Measurements from ENCODE around the gene BHLHE41.

The BHLHE41 gene

DNA sequence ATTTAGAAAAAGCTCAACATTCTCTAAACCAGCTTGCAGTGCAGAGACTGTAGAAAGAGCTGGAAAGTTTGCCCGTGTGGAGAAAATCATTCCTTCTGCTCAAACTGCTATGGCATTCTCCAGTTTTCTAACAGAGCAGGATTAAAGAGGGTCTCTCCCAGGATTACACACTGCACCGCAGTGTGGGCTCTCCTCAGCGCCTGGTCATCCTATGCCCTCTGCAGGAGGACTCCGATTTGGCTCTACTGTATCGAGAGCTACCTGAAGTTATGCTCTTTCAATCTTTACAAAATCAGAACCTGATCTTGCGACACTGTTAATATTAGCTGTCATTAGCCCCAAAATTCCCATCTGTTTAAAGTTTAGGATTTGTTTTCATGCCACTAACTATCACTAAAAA lies 33.0 kb downstream of the BHLHE41 start:
- H3K9me3 Mint-ChIP-seq = no peaks in the 10 kb centered on the region
- H3K36me3 Mint-ChIP-seq (ENCODE audit: low read depth) = no peaks in the 10 kb centered on the region
- H3K4me1 Mint-ChIP-seq (ENCODE audit: low read depth) = peaks cover 6% of the 10 kb centered on the region
- H3K4me3 Mint-ChIP-seq = no peak overlapping the region
- peaks cover 4% of the 10 kb centered on the region for H3K27me3 Mint-ChIP-seq (ENCODE audit: low read depth)
- no peak overlapping the region for H3K27ac Mint-ChIP-seq

DNA sequence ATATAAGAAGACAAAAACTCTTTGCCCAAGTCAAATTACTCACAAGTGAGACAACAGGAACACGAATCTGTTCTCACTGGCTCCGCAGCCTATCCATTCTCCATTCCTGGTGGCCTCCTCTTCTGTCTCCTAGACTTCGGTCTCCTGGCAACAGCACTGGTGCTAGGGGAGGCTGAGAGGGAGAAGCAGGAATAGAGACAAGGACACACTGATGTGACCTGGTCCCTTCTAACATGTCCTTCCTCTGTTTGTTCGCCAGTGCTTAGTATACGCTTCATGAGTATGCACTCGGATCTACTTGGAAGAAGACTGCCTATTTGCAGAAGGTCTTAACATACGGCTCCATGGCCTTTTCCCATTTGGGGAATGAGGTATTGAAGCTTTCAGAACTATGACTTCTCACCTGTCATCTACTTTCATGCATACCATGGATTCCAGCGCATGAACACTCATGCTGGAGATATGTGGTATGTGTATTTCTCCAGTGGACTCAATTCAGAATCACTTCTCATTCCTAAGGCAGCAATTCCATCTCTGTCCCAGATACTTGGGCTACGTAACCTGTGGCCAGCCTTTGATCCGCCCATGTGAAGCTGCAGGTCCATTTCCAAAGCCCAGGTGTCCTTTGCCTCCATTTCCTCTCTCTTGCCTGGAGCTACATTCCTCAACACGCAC lies 33.9 kb downstream of the BHLHE41 start:
- H3K4me1 Mint-ChIP-seq (ENCODE audit: low read depth) = peaks cover 6% of the 10 kb centered on the region
- H3K36me3 Mint-ChIP-seq (ENCODE audit: low read depth) = no peaks in the 10 kb centered on the region
- H3K9me3 Mint-ChIP-seq = no peaks in the 10 kb centered on the region
- no peak overlapping the region for H3K4me3 Mint-ChIP-seq
- peaks cover 4% of the 10 kb centered on the region for H3K27me3 Mint-ChIP-seq (ENCODE audit: low read depth)
- no peak overlapping the region for H3K27ac Mint-ChIP-seq

DNA sequence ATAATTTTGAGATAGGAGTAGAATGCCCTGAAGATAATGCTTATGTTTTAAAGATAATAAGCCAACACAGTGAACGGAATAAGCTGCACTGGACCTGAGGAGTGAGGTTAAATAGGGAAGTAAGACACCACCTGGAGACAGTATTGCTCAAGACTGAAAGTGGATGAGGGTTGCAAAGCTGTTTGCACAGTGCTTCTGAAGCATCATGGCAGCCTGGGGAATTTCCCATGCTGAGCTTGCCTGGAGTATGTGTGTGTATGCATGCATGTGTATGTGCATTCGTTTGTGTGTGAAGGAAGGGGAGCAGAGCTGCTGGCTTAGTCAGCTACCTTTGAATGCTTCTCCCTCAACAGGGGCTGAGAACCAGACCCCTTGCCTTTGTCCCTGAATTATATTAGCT lies 35.8 kb downstream of the BHLHE41 start:
- no peaks in the 10 kb centered on the region for H3K27me3 Mint-ChIP-seq (ENCODE audit: low read depth)
- H3K4me3 Mint-ChIP-seq = no peak overlapping the region
- no peak overlapping the region for H3K27ac Mint-ChIP-seq
- H3K36me3 Mint-ChIP-seq (ENCODE audit: low read depth) = no peaks in the 10 kb centered on the region
- peaks cover 6% of the 10 kb centered on the region for H3K4me1 Mint-ChIP-seq (ENCODE audit: low read depth)
- peaks cover 4% of the 10 kb centered on the region for H3K9me3 Mint-ChIP-seq

DNA sequence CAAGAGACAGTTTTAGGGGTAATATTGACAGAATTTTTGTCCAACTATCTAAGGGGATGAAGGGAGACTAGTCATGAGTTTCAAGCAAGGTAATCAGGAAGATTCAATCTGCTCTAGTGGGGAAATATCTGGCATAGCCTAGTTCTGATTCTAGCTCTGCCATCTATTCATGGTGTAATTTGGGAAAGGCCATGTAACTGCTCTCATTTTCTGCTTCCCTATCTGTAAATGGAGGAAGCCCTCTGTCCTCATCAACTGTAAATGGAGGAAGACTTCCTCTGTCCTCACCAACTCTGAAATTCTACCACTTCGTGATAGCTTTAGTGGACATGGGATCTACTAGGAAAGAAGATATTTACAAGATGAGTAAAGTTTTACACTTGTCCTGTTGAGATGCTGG lies 37.9 kb downstream of the BHLHE41 start:
- no peak overlapping the region for H3K4me3 Mint-ChIP-seq
- H3K36me3 Mint-ChIP-seq (ENCODE audit: low read depth) = no peaks in the 10 kb centered on the region
- peaks cover 6% of the 10 kb centered on the region for H3K4me1 Mint-ChIP-seq (ENCODE audit: low read depth)
- no peaks in the 10 kb centered on the region for H3K27me3 Mint-ChIP-seq (ENCODE audit: low read depth)
- H3K9me3 Mint-ChIP-seq = peaks cover 4% of the 10 kb centered on the region
- no peak overlapping the region for H3K27ac Mint-ChIP-seq

DNA sequence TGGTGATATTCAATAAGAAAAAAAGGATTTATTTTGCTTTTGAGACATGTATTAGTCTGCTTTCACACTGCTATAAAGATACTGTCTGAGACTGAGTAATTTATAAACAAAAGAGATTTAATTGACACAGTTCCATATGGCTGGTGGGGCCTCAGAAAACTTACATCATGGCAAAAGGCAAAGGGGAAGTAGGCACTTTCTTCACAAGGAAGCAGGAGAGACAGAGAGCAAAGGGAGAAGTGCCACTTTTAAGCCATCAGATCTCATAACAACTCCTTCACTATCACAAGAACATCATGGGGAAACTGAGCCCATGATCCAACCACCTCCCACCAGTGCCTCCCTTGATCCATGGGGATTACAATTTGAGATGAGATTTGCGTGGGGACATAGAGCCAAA lies 43.9 kb downstream of the BHLHE41 start:
- peaks cover 4% of the 10 kb centered on the region for H3K9me3 Mint-ChIP-seq
- H3K4me1 Mint-ChIP-seq (ENCODE audit: low read depth) = no peaks in the 10 kb centered on the region
- H3K36me3 Mint-ChIP-seq (ENCODE audit: low read depth) = no peaks in the 10 kb centered on the region
- H3K4me3 Mint-ChIP-seq = no peak overlapping the region
- no peaks in the 10 kb centered on the region for H3K27me3 Mint-ChIP-seq (ENCODE audit: low read depth)
- no peak overlapping the region for H3K27ac Mint-ChIP-seq

DNA sequence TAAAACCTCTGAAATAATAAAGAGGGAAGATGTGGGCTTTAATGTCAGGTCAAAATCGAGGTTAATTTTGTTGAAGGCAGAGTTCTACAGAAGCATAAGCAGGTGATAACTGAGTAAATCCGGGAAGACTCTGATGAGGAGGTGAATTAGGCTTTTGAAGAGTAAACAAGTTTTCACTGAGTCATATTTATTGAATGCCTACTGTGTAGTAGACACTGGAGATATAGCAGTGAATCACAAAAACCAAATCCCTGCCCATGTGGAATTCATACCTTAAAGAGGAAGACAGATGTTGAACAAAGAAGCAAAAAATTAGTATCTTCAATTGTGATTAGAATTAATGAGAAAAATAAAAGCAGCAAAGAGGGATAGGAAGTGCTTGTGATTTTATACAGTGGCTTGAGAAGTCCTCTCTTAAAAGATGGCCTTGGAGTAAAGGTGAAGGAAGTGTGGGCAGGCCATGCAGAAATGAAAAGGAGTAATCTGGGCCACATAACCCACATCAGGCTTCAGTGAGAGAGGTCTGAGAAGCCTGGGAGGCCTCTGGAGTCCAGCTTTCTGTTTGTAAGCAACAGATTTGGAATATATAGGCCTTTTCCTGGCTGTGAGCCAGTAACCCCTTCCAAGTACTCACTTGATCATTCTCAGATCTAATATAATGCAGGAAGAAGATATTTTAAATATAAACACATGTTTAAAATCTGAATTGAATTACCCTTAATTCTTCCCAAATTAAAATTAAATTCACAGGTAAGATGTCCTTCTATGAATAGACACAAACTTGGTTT lies 46.7 kb downstream of the BHLHE41 start:
- Mint-ChIP-seq H3K27me3 (ENCODE audit: low read depth) (no peaks in the 10 kb centered on the region), H3K9me3 (no peaks in the 10 kb centered on the region), H3K27ac (no peak overlapping the region), H3K4me1 (ENCODE audit: low read depth) (no peaks in the 10 kb centered on the region), H3K36me3 (ENCODE audit: low read depth) (no peaks in the 10 kb centered on the region), H3K4me3 (no peak overlapping the region)
